Activated CD4-positive, alpha-beta T cell treated with anti-CD3 and anti-CD28 coated beads for 24 hours (primary cell): Measurements from ENCODE around the gene MSMO1.

Experiments used
- DNase-seq, 2 donors: peaks; one replicate each; pipeline ENCODE4 v3.0.0-alpha.2; 2020; ENCODE audit warnings: low read depth in 2 of 2

The MSMO1 gene

DNA sequence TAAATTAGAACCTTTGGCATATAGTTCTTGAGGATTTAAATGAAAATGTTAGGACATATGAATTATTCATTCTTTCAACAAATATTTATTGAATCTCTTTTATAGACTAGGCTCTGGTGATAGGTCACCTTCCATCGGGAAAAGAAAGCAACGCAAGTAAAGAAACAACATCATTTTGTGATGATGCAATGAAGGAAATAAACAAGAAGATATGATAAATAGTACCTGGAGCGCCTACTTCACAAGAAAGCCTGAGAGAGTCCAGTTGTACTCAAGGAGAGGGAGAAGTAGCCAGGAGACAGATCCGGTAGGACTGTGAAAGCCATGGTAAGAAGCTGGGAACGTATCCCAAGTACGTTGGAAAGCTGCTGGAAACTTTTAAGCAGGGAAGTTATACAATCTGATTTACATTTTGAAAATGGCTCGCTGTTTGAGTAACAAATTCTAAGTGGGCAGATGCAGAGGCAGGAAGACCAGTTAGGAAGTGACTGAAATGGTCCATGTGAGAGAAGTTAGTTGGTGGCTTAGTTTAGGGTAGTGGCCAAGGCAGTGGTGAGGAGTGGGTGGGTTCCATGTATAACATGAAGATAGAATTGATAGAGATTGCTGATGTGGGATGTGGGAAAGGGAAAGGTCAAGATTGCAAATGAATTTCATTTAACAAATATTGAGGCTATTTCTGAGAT is 33.7 kb downstream of the MSMO1 start:
- DNase-seq = no peak

DNA sequence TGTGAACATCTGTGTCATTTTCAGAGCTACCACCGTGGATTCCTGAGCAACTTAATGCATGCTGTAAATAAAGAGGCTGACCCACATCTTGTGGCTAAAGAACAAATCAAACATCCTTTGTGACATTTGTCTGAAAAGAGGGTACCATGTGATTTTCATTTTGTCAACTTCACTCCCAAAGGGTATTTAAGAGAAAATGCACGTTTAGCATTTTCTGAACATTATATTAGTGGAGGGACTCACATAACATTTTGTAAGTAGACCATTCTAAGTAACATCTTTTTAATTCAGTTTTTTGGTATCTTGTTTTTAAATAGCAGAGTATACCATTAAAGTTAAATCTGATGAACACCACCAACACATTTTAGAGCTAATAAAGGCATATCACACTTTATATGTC is 34.3 kb downstream of the MSMO1 start:
- no peak for DNase-seq

DNA sequence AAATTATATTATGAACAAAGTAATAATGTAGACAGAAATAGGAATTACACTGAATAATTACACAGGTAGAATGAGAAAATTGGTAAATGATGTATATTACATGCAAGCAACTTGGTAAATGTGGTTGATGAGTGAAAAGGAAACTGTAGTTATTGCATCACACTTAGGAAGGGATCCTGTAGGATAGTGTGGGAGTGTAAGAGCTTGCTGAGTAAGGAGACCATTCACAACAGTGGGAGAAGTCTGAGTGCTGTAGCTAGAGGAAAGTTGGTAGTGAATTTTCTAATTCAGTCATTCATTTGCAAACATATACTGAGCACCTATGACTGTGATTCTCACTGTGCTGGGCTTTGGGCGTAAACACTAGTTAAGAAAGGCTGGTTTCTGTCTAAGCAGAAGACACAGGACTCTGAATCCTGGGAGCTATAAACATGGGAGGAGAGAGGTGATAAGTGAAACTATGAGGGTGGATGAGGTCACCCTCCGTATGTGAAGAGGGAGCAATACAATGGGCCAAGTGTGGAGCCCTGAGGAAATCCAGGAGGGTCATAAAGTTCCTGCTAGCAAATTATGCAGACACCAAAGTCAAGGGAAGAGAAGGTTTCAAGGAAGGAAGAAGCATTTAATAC is 37.1 kb downstream of the MSMO1 start:
- DNase-seq = no peak

DNA sequence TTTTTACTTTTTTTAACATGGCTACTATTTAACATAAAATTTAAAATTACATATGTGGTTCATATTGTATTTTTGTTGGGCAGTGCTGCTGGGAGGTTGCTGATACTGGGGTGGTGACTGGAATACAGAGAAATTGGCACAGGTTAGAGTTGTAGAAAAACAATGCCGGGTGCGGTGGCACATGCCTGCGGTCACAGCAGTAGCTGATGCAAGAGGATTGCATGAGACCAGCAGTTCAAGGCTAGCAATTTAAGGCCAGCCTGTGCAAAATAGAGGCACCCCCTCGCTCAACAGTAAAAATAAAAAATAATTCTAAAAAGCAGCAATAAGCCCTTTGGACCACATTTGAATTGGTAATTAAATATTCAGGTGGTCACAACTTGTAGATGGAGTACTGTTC is 39.6 kb downstream of the MSMO1 start:
- no peak for DNase-seq

DNA sequence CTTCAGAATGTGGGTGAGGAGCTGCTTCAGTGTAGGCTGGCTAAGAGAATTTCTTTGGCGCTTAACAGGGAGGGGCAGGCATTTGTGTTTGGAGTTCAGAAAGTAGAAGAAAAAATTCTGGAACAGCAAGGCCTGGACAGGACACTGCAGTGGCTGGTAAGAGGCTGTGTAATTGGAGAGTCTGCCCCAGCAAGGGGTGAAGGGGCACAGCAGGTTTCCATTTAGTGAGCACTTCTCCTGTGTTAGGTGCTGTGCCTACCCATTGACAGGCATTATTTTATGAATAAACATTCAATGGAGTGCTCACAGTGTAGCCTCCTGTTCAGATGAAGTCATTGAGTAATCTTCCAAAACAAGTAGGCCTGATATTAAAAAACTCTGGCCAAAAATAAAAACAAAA is 40.6 kb downstream of the MSMO1 start:
- DNase-seq = no peak

DNA sequence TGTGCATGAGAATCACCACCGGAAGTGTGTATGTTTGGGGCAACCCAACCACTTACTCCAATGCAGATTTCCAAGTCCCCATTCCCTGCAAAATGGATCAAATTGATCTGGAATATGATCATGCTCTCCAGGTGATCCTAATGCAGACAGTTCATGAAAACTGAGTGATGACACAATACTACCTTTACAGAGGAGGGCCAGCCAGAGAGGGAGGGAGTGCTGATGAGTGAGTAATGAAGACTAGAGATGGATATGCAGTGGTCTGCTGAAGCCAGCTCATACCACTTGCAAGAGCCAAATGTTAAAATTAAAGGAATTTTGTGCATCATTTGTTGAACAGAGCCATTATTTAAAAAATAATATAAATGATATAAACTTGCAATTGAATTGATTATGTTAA is 41.1 kb downstream of the MSMO1 start:
- no peak for DNase-seq

DNA sequence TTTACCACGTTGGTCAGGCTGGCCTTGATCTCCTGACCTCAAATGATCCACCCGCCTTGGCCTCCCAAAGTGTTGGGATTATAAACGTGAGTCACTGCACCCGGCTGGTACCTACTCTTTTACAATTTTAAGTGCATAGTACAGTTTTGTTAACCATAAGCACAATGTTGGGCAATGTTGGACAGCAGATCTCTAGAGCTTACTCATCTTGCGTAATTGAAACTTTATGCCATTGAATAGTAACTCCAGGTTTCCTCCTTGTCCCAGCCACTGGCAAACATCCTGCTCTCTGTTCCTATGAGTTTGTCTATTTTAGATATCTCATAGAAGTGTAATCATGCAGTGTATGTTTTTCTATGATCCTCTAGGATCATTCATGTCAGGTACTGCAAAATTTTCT is 42.1 kb downstream of the MSMO1 start:
- DNase-seq = no peak

DNA sequence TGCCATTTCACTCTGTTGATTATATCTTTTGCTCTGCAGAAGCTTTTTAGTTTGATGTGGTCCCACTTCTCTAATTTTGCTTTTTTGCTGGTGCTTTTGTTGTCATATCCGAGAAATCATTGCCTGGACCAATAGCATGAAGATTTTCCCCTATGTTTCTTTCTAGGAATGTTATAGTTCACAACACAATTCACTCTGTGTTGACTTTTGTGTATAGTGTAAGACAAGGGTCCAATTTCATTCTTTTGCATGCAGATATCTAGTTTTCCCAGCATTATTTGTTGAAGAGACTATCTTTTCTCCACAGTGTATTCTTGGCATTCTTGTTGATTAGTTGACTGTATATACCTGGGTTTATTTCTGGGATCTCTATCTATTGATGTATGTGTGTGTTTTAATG is 43.1 kb downstream of the MSMO1 start:
- DNase-seq = no peak

DNA sequence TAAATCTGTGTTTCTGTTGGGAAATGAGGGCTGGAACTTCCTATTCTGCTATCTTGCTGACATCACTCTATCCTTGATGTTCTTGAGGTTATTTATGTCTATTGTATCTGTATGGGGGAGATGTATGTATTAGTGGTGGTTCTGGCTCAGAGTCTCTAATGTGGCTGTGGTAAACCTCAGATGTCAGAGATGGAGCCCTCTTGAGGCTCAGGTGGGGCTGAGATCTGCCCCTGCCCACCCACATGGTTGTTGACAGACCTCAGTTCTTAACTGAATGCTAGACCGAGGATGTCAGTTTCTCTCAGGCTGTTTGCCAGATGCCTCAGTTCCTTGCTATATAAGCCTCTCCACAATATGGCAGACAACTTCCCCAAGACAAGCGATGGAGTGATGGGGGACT is 48.0 kb downstream of the MSMO1 start:
- DNase-seq = no peak

DNA sequence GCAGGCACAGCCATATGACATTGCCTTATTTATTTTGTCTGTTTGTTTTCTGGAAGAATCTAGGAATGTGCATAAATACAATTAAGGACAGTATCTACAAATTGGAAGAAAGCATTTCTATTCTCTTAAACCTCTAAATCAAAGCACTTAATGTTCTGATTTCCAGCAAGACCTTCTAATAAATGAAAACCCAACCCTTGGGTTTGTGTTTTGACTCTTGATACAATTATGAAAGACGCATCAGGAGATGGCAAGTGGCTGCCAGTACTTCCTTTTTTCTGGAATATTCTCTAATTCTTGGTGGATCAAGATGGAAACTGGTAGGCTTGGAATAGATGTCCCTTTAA is 50.9 kb downstream of the MSMO1 start:
- DNase-seq = no peak

DNA sequence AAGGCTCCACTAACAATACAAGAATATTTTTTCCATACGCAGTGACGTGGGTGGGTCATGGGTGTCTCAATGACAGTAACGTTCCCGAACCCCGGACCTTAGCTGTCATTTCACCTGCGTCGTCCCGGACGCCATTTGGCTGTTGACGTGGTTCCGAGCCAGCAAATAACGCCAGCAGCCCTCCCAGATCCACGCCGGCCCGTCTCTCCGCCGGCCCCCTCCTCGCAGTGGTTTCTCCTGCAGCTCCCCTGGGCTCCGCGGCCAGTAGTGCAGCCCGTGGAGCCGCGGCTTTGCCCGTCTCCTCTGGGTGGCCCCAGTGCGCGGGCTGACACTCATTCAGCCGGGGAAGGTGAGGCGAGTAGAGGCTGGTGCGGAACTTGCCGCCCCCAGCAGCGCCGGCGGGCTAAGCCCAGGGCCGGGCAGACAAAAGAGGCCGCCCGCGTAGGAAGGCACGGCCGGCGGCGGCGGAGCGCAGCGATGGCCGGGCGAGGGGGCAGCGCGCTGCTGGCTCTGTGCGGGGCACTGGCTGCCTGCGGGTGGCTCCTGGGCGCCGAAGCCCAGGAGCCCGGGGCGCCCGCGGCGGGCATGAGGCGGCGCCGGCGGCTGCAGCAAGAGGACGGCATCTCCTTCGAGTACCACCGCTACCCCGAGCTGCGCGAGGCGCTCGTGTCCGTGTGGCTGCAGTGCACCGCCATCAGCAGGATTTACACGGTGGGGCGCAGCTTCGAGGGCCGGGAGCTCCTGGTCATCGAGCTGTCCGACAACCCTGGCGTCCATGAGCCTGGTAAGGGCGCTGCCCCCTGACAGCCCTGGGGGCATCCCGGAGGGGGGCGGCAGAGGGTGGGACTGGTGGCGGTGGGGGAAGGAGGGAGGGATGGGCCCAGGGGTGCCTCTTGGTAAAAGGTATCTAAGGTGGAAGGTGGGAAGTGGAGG is 51.5 kb downstream of the MSMO1 start, which contains the start of gene CPE:
Gene CPE (plus strand): TSS at position 264 of the 933 bp plus-strand sequence. CDS start 214 bp downstream, at position 478.
- peak; percentile 21 to 34 for DNase-seq

DNA sequence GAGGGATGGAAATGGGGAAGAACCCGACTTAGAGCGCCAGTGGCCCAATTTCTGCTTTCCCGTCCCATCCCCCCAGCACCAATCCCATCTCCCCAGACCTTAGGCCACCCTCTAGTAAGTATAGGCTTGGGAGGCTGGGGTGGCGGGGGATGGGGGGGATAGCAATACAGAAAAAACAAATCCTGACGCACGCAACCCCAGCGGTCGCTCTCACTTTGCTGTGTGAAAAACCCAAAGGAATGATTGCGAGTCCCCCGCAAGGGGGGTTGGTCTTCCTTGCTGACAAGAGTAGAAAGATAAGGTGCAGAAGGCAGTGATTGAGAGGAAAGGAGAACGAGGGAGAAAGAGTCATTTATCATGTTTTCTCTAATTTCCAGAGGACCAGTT is 52.2 kb downstream of the MSMO1 start:
- no peak for DNase-seq

DNA sequence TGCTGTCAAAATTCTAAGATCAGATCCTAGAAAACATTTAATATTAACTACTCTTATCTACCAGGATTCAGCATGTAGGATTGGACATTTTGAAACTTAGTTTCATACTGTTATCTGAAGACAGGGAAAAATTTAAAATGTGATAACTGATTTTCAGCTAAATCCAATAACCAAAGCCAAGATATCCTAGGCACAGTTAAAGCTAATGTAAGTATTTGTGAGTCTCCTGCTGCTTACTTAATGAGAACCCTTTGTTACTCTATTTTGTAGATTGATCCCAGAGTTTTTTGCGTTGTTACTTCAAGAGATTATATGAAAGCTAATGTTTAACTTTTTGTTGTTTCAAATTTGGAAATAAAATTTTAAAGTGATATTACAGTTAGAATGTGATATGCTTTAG is 53.3 kb downstream of the MSMO1 start:
- no peak for DNase-seq

DNA sequence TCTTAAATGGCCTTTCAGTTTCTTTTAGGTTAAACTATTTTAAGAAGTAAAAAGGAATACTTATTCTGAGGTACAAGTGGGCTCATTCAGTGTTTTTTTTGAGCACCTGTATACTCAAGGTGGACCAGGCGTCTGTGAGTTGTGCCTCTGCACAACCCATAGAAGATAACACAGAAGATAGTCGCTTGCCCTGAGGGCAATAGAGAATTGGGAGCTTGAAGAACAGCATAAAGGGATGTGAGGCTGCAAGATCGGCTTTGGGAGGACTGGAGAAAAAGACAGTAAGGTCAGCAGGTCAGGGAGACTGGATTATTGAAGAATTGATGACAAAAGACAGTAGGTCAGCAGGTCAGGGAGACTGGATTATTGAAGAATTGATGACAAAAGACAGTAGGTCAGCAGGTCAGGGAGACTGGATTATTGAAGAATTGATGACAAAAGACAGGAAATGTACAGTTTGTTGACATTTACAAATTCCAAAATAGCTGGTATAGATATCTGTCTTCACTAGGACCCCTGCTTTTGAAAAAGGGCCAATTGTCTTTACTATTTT is 54.4 kb downstream of the MSMO1 start:
- DNase-seq = no peak

DNA sequence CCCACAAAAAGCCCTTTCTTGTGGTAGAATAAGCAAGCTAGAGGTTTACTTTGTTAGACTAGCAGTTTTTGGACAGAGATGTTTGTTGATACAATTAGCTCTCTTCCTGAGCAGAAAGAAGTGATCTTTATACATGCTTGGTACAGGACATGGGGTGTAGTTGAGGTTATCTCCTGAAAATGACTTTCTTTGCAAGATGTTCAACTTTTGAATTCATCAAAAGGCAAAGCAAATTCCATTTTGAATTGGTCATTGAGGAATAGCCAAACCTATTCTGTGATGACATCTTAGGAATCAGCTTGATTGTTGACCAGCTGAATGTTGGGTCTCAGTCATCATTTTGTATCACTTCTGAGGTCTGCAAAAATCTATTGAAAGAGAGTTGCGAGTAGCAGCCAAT is 55.2 kb downstream of the MSMO1 start:
- no peak for DNase-seq

DNA sequence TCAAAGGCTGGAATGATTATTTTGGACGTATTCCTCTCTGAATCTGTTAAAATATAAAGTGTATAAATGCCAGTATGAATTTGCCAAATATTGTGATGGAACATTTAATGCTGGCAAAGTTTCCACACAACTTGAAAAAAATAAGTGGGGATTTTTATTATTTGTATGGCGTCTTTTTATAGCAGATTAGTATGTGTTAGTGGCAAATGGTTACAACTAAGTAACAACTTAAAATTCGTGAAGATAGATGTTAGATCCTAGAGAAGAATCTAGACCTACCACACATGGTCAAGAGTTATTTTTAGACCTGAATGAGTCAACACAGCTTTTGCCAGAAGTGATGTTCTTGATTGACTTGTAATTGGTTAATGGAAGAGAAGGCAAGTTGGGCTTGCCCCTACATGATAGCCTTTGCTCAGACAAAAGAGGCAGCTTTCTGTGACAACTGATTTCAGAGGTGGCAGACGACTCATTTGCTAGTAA is 56.2 kb downstream of the MSMO1 start:
- no peak for DNase-seq

DNA sequence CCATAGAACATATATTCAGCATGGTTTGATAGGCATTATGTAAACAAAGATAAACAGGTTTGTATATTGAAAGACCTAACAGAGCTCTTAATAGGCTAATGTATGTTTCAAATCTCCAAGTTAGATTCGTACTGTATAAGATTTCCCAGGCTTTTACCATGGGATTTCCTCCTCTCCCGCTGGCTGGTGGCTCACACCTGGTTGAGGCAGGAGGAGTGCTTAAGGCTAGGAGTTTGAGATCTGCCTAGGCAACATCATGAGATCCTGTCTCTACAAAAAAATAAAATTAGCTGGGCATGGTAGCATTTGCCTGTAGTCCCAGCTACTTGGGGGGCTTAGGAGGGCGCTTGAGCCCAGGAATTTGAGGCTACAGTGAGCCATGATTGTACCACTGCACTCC is 56.7 kb downstream of the MSMO1 start:
- no peak for DNase-seq

DNA sequence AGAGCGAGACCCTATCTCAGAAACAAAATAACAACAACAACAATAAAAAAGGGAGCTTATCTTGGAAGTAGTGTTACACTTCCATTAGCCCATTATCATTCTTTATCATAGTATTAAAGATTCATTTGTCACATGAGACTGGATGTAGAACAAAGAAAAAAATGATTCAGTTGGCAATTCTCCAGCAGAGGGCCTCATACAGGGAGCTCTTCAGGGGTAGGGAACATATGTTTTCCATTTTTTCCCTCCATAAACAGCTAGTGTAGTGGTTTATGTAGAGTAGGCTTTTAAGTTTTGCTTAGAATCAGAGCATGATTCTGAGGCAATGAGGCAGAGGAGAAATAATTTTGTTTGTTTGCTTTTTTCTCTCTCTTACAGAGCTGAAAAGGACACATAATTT is 57.1 kb downstream of the MSMO1 start:
- DNase-seq = no peak

DNA sequence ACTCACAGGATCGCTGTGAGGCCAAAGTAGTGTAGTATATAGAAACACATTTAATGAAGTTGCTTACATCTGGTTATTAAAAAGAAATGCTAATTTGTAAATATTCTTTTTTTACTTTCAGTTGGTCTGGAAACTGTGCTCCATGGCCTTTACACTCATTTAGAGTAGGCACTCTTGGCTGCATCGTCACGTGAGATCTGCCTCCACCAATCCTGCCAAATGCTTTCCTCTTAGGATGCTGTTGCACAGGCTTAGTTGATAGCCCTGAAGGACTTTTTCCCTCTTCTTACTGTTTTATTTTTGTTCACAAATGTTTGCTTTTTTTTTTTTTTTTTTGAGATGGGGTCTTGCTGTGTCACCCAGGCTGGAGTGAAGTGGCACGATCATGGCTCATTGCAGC is 57.7 kb downstream of the MSMO1 start:
- no peak for DNase-seq

DNA sequence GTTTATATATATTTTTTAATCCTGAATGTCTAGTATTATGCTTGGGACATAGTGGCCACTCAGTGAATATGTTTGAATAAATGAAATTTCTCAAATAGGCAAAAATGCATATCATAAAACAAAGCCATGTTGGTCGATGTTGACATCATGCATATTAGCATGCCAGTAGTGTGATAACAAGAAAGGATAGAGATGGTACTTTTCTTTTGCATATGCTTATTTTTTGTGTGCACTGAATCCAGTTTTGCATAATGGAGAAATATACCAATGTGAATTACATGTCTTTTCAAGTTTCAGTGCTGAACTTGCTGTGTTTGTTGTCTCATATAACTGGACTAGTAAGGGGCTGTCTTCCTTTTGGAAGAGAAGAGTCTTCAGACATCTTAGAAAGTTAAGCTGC is 58.9 kb downstream of the MSMO1 start:
- DNase-seq = no peak

DNA sequence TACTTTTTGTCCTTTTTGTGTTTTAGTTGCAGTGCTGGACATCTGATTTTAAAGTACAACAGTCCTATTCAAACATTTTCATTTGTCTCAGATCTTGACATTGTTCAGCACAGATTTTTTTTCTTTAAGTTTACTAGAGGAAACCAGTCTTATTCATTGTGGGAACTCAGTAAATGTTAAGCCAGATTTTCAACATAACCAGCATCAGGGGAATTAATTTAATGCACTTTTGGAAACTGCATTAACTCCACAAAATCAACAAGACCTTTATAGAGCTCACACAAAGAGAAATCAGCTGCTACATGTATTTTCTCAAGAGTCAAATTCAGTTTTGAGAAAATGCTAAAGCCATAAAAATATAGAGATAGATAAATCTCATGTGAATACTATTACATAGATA is 61.3 kb downstream of the MSMO1 start:
- no peak for DNase-seq
